Fibroblast of skin of right quadriceps (primary cell): ENCODE results near the gene LRP10.
"Not testable (repeated sequence)": the region's sequence is repeated elsewhere in the genome, so short reads cannot be mapped to it uniquely, and the experiment has no call there.

Experiments used
- DNase-seq: peaks from one replicate; pipeline ENCODE4 v3.0.0-alpha.2; 2013

Gene LRP10

DNA sequence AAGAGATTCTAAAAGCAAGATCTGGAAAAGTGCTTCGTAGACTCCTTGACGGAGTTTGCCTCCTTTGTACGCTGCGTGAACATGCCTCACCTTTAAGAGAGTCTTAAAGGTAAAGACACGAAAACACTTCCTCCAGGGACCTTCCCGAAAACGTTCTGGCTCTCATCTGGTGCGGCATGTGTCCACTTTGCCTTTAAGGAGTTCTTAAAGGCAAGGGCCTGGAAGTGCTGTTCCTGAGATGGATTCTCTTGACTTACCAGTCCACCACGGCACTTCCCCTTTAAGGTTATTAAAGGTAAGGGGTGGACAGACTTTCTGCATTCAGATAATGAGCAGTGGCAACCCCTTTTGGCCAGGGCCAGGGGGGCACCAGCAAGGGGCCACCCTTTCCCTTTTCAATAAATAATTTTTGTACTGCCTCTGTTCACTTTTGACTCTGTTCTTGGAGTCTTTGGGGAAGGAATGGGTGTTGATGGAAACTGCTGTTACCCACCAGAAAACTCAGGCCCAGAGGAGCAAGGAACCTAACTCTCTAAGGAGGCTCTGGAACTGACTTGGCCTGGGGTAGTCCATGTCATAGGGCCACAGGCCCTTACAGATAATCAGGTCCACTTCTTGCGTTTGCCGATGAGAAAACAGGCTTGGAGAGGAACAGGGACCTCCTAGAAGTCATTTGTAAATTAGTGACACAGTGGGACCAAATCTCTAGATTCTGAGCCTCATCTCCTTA, 15.9 kb downstream of the LRP10 start:
- DNase-seq: peak; percentile 61

DNA sequence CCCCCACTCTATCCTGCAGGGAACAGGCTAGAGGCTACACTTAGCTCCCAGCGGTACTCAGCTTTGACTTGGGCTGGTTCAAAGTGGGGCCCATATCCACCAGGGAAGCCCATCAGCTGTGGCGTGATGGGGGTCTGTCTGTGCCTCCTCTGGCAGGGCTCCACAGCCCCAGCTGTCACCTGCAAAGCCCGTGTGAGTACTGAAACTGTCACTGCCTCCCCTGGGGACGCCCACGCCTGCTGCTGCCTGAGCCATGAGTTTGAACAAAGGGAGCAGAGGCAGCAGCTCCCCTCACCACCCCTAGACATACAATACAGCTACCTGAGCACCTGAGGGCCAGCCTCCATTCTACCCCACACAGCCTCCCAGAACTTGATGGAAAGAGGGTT, 16.4 kb downstream of the LRP10 start:
- no peak for DNase-seq

GRCh38 chr14:22888662-22889061, 17.1 kb downstream of the LRP10 start:
- no peak for DNase-seq

DNA sequence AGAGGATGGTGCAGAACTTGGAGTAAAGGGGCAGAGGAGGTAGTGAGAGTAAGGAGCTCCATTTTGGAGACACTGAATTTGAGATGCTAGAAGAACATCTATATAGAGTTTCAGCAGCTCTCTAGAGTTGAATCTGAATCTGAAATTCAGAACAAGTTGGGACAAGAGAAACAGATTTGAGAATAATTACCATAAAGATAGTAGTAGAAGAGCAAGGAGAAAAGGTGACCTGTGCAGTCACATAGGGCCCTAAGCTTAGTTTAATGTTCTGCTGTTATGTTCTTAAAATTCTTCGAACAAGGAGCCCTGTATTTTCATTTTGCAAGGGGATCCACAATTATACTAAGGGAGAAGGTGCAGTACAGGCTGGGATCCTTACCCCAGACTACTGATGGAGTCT, 18.9 kb downstream of the LRP10 start:
- no peak for DNase-seq

DNA sequence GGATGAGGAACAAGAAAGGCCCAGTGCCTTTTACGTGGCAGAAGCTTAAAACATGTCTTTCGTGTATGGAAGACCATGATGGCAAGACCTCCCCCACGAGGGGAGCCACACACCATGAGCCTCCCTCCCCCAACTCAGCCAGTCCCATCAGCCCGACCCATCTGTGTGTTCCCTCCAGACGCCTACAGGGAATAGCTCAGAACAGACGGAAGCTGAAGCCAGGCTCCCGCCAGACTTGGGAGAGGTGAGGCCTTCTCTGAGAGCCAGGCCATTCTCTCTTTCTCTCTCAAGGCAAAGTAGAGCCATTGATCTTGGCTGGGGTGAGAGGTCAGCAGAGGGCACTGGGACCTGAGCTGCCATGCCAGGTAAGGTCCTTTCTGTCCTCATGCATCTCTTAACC, 20.9 kb downstream of the LRP10 start:
- no peak for DNase-seq

GRCh38 chr14:22893706-22894105, 22.2 kb downstream of the LRP10 start:
- DNase-seq: no peak

DNA sequence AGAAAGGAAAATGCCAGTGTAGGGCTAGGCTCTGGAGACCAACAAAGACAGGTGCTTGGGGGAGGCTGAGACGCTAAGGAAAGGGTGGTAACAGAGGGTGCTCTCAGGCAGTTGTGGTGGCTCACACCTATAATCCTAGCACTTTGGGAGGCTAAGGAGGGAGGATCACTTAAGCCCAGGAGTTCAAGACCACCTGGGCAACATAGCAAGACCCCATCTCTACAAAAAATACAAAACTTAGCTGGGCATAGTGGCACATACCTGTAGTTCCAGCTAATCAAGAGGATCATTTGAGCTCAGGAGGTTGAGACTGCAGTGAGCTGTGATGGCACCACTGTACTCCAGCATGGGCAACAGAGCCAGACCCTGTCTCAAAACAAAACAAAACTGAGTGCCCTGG, 23.9 kb downstream of the LRP10 start:
- no peak for DNase-seq

DNA sequence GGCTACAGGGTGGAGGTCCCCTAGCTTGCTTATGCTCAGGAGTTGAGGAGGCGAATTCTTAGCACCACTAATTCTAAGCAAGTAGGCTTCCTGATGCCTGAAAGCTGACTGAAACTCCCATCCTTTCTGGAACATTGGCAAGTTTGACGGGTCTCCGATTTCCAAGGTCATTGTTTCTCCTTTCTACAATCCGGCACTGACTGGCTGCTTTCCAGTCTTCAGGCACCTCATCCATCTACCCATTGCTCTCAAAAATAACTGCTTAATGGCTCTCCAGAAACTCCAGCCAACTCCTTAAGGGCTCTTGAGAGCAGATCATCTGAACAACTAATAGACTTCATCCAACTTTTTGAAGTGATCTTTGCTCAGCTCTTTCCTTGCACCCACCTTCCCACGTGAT, 24.8 kb downstream of the LRP10 start:
- no peak for DNase-seq

GRCh38 chr14:22896760-22897159, 25.2 kb downstream of the LRP10 start:
- no peak for DNase-seq

GRCh38 chr14:22897357-22897756, 25.8 kb downstream of the LRP10 start:
- no peak for DNase-seq

DNA sequence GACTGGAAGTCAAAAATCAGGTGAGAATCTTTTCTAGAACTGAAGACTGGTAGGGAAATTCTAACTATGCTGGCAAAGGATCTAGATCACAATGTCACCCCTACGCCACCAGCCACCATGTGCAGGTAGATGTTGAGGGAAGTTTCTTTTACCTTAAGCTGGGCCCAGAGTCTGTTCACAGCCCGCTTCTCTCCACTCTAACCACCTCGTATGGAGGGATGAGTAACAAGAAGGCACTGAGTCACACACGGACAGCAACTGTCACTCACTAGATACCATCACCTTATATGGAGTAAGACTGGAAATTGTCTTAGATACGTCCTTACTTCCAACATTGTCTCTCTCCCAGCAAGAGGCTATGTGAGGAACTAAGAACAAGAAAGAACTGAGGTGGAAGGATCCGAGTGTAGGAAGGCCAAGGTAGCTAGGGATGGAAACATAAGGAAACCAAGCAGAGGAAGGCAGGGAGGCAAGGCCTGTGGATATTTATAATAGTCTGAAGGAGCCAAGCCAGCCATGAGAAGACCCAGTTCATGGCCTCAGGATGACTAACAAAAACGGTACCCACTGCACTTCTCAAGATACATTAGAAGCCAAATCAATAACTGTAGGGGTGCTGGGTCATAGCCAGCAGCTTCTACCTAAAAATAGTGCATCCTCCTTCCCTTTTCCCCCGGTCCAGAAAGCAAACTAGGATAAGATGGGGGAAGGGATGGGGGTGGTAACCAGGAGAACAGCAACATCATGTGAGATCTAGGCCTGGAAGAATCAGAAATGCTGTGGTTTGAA, 27.0 kb downstream of the LRP10 start:
- peak; percentile 88 for DNase-seq

GRCh38 chr14:22900081-22900799, 28.7 kb downstream of the LRP10 start:
- peak; percentile 74 for DNase-seq

GRCh38 chr14:22901799-22902198, 30.3 kb downstream of the LRP10 start:
- no peak for DNase-seq

GRCh38 chr14:22903742-22904087, 32.2 kb downstream of the LRP10 start:
- DNase-seq: no peak

- no peak for DNase-seq
Observed at GRCh38 chr14:22905627-22906026, 34.1 kb downstream of the LRP10 start.

DNA sequence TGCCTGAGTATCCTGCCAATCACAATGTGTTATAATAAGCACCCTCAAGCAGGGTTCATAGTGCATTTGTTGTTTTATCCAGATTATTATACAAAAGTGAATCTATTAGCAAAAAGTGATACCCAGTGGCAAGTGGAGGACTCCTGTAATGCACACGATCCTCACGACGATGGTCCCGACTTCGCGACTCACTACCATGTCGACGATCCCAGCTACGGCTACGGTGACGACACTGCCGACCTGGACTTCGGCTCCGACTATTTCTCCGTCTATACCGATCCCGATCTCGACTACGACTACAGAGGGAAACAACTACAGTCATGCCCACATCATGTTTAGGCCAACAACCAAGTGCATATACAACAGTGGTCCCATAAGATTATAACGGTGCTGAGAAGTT, 34.5 kb downstream of the LRP10 start:
- DNase-seq: no peak

DNA sequence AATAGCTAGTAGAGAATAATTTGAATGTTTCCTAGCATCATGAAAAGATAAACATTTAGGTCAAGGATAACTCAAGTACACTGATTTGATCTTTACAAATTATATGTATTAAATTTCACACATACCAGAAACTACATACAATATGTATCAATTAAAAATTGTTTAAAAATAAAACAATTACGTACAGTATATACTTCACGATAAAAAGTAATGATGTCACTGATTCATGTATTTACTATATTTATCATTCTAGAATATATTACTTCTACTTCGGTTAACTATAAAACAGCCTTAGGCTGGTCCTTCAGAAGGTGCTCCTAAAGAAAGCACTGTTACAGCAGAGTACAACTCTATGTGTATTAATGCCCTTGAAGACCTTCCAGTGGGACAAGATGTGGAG, 35.9 kb downstream of the LRP10 start:
- no peak for DNase-seq

DNA sequence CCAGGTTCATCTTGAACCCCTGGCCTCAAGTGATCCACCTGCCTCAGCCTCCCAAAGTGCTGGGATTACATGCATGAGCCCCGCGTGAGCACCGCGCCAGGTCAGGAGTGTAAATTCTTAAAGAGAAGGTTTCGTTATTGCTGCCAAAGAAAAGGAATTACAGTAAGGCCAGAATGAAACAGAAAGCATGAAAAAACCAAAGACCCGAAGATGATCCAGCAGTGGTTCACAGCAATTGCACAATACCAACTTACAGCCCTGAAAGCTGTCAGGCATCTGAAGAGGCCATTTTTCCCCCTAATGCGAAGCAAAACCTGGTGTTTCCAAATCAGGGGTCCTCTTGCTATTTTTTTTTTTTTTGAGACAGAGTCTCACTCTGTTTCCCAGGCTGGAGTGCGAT, 37.1 kb downstream of the LRP10 start:
- no peak for DNase-seq

DNA sequence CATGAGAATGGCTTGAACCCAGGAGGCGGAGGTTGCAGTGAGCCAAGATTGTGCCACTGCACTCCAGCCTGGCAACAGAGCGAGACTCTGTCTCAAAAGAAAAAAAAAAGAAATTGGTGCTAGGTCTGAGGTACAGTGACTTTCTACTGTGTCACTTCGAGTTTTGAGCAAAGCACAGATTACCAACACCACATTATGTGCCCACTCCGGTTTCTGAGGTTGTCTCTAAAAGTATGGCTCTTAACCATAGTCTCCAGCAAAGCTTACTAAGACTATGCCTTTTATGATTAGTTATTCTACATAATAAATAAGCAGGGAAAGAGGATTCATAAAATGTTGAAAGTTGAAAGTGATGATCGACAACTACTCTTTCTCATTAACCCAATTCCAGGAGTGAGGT, 39.4 kb downstream of the LRP10 start:
- DNase-seq: no peak

DNA sequence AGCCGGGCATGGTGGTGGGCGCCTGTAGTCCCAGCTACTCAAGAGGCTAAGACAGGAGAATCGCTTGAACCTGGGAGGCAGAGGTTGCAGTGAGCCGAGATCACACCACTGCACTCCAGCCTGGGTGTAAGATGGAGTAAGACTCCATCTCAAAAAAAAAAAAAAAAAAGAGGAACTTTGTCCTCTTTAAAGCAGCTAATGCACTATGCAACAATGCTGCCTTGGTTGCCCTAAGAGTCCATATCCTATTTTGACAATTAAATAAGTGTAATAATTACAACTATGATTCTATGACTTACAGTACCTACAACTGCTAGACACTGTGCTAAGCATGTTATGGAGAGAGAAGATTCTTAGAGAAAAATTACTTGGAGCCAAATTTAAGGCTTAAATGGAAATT, 43.3 kb downstream of the LRP10 start:
- not testable (repeated sequence) for DNase-seq

GRCh38 chr14:22915886-22916521, 44.5 kb downstream of the LRP10 start:
- peak; percentile 19 for DNase-seq

- peak; percentile 100 for DNase-seq
Observed at GRCh38 chr14:22918804-22919600, 47.5 kb downstream of the LRP10 start, which contains the start of gene RBM23. Gene RBM23, minus strand, starts transcription at chr14:22919149.

GRCh38 chr14:22919601-22919921, 48.0 kb downstream of the LRP10 start:
- no peak for DNase-seq
